GM21786 (cell line): ENCODE measurements around the gene WBP4.
A peak's percentile ranks its signal among the peaks of the same experiment; 100 is the strongest.
"Not testable (repeated sequence)": the region's sequence is repeated elsewhere in the genome, so short reads cannot be mapped to it uniquely, and the experiment has no call there.

ENCODE experiments used
- ATAC-seq: cut with Tn5 transposase; IDR thresholded peaks from one replicate; pipeline ENCODE4 v1.9.1; 2021; ENCODE audit not compliant: unreplicated experiment

The WBP4 gene

GRCh38 chr13:41077475-41077874 is 16.2 kb downstream of the WBP4 start:
- no peak for ATAC-seq

GRCh38 chr13:41079725-41080124 is 18.4 kb downstream of the WBP4 start:
- no peak for ATAC-seq

DNA sequence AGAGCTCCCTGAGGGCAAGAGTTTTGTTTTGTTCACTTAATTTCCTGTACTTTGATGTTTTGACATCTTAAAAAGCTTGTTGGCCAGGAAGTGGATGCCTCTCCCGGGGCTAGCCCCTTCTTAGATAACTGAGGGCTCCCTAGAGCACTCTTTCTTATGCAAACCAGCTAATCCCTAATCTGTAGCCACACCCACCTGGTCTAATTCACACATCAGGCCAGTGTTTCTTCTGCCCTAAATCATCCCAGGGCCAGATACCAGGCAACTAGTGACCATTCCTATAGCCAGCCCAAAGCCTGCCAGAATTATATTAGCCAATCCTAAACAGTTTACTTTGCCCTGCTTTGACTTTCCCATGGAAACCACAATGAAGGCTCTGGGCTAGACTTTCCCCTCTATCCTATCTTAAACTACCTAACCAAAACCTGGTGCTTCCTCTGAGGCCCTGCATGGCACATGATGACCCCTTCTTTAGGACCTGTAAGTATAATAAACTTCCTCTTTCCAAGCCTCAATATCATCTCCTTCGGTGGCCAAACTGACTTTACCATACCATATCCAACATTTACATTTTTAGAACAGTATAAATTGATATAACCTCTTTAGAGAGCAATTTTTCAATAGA is 24.8 kb downstream of the WBP4 start:
- ATAC-seq = no peak

DNA sequence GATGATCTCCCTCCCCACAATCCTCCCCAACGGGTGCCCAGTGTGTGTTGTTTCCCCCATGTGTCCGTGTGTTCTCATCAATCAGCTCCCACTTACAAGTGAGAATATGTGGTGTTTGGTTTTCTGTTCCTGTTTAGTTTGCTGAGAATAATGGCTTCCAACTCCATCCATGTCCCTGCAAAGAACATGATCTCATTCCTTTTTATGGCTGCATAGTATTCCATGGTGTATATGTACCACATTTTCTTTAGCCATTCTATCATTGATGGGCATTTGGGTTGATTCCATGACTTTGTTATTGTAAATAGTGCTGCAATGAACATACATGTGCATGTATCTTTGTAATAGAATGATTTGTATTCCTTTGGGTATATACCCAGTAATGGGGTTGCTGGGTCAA is 34.4 kb downstream of the WBP4 start:
- not testable (repeated sequence) for ATAC-seq

GRCh38 chr13:41098761-41099160 is 37.5 kb downstream of the WBP4 start:
- no peak for ATAC-seq

DNA sequence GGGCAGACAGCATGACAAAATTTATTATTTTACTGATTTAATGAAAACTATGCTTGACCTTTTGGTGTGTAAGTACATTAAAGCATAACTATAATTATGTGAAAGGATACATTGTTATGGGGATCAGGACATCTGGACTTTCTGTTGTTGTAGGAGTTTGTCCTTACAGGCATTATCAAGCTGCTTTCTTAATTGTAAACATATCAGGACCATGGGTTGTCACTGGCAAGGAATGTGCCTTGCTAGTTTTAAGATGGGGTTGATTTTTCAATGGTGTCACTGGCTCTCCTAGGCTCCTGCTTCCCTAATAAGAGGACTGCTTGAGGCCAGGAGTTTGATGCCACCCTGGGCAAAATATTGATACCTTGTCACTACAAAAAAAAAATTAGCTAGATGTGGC is 38.7 kb downstream of the WBP4 start:
- no peak for ATAC-seq

- no peak for ATAC-seq
These were observed 45.8 kb downstream of the WBP4 start for GRCh38 chr13:41107104-41107571.

- ATAC-seq = no peak
These were observed 46.3 kb downstream of the WBP4 start for GRCh38 chr13:41107584-41108014.

- no peak for ATAC-seq
These were observed 50.1 kb downstream of the WBP4 start for GRCh38 chr13:41111454-41111853.

DNA sequence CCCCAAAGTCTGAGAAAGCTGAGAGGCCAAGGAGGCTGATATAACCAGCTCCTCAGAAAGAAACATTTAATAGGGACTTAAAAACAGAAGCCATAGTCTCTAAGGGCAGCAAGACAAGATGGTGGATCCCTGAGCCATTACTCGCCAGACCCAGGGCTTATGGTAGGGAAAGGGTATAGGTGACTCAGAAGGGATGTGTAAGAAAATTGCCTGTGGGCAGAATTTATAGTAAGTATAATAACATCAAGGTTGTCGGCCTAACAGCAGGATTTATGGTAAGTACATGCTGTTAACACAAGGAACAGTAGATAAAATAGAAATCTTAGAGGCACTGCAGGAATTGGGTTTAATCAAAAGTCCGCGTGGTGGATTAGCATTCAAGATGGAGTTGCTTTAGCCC is 56.6 kb downstream of the WBP4 start:
- ATAC-seq = no peak

GRCh38 chr13:41122838-41123237 is 61.5 kb downstream of the WBP4 start:
- ATAC-seq = no peak

DNA sequence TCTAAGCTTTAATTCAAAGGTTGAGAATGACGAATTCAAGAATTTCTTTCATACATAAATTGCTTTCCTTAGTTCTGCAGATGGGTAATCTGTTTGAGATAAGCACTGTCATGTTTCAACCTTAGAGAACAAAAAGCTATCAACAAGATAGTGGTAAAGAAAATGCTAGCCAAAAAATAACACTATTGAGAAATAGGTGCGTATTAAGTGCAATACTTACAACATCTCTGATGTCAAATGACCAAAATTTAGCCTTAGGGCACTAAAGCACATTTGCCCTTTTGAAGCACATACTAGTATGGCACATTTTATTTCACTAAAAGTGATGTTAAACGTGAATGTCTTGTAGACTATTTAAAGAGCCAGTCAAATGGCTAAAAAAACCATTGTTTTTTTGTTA is 66.4 kb downstream of the WBP4 start:
- no peak for ATAC-seq

DNA sequence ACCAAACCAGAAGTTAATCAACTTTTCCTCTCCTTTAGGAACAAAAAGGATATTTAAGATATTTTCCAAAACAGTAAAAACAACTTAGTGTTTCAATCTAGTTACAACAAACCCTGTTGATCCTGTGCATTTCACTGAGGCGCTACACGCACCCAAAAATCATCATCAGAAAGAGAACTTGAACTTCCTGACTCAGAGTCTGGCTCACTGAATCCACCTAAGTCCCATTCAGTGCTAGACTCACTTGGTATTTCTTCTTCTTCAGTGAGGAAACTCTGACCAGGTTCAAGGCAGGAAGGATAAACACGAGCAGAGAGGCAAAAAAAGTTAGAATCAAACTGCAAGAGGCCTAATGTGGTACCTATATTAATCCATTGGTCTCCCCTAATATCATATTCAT is 69.0 kb downstream of the WBP4 start:
- ATAC-seq = no peak

DNA sequence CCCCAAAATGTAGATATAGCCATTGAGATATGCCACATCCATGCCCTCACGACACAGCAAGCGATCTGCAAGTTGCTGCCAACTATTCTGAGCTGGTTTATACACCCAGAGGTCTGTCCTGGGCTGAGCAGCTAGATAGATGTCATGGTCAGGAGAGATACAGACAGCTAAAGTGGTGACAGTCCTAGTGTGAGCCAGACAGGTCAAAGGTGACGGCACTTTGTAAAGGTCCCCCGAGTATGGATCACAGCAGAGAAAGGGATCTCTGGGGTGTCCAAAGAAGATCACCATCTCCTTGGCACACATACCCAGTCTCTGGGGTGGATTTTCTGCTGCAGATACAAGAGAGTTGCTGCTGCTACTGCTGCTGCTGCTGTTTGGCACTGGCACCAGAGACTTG is 69.9 kb downstream of the WBP4 start:
- not testable (repeated sequence) for ATAC-seq

- peak; percentile 6 for ATAC-seq
These were observed 70.6 kb downstream of the WBP4 start for GRCh38 chr13:41131660-41132511.

DNA sequence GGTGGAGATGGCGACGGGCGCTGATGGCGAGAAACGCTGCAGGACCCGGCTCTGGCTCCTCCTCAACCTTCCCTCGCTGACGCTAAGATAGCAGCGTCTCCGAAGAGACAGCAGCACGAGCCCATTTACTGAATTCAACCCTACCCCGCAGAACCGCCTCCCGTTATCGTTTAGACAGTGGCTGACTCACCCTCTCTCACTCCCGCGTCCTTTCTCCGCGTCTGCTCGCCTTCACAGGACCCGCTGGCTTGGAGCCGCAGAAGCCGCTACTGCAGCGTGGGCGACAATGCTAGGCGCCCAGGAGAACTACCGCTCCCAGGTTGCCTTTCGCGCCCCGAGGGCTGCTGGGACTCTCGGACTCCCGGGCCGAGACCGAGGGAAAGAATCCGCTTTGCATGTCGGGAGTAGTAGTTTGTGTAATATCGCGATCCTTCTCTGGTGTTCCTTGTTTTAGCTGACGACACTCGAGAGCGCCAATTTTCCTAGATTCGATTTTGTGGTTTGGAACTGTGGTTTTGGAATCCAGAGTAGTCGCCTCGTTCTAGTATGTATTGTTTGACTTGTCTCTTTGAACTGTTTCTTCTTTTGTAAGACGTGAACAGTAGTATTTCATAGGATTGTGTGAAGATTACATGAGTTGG is 71.3 kb downstream of the WBP4 start, which contains the start of gene KBTBD6:
Gene KBTBD6, minus strand, starts transcription at position 291 of the 641 bp plus-strand sequence. CDS start 291 bp downstream, outside the sequence.
- ATAC-seq = peak; percentile 98
